HepG2 (cell line): Measurements from ENCODE around the gene CNTN5. TPM values are rescaled to one million over a fixed set of nuclear protein-coding genes. Genes with fewer than 3 reads are reported as not detected.

Experiments
- ATAC-seq: fragments of 200-7000 bp; cut with Tn5 transposase; 3 replicates; pipeline ENCODE4 v1.9.1; 2020; ENCODE audit warnings: mild to moderate bottlenecking, moderate library complexity
- BruUV-seq: library from RNA; stranded (reverse); fragments of 400-500 nt; replicated peaks from 2 replicates; lab custom pipeline; 2021; lab: Mats Ljungman, UMichigan
- CTCF ChIA-PET: fragments of 300-600 bp; formaldehyde crosslinking; extraction: SDS; loops from one replicate; lab custom pipeline; 2021; ENCODE audit warnings: low total read pairs, inconsistent platforms, low intra/inter-chr PET ratio; lab: Yijun Ruan, JAX
- POLR2A ChIA-PET: fragments of 350-600 bp; sonication (Branson Sonifier 250); formaldehyde crosslinking; loops from one replicate; lab custom pipeline; 2020; ENCODE audit warnings: antibody characterized with exemption, inconsistent platforms; lab: Yijun Ruan, JAX
- DNase-seq: peaks from one replicate; pipeline ENCODE4 v3.0.0-alpha.2; 2015; ENCODE audit warnings: low spot score
- FAIRE-seq: peaks from 3 replicates; lab custom pipeline; 2011; peaks lifted over from hg19 to GRCh38; lab: Jason Lieb, UNC
- H2AFZ ChIP-seq: one replicate; pipeline ENCODE4 v1.6.1; 2011; ENCODE audit warnings: low read length, inconsistent platforms
- H3K27ac ChIP-seq: fragments of 300-600 bp; 3 replicates; pipeline ENCODE4 v1.8.0; 2011; ENCODE audit warnings: mixed run types, mild to moderate bottlenecking, mixed read lengths, low read length, inconsistent platforms; ENCODE audit not compliant: insufficient read depth; ENCODE audit errors: extremely low read length
- H3K27me3 ChIP-seq, 2 experiments: fragments of 200-600 bp in 1 of 2; 2 replicates in 1 of 2; 3 replicates in 1 of 2; pipeline versions ENCODE4 v1.6.0 to v1.8.0; 2011; ENCODE audit warnings: low read length in 2 of 2, mild to moderate bottlenecking in 2 of 2, moderate library complexity in 2 of 2, inconsistent platforms in 1 of 2; ENCODE audit not compliant: insufficient read depth in 2 of 2, control insufficient read depth in 1 of 2
- H3K36me3 ChIP-seq, 2 experiments: fragments of 200-600 bp in 1 of 2; replicated peaks in 1 of 2; 2 replicates in 1 of 2; 3 replicates in 1 of 2; pipeline versions ENCODE4 v1.5.1 to v1.8.0; 2011; ENCODE audit warnings: low read length in 2 of 2, inconsistent platforms in 1 of 2; ENCODE audit not compliant: insufficient read depth in 2 of 2, control insufficient read depth in 1 of 2
- H3K4me1 ChIP-seq: 2 replicates; pipeline ENCODE4 v1.5.1; 2012; ENCODE audit warnings: low read length, inconsistent platforms; ENCODE audit not compliant: insufficient read depth
- H3K4me2 ChIP-seq: 2 replicates; pipeline ENCODE4 v1.6.0; 2011; ENCODE audit warnings: low read depth, low read length, inconsistent platforms
- H3K4me3 ChIP-seq, 3 experiments: fragments of 200-600 bp in 1 of 3; sonication (generic), shearing (Covaris generic) in 1 of 3; replicated peaks in 1 of 3; 2 replicates each; pipeline ENCODE4 v1.5.1; 2011 to 2016; ENCODE audit warnings: low read length in 3 of 3, inconsistent platforms in 2 of 3, low read depth in 2 of 3, mild to moderate bottlenecking in 2 of 3, control low read depth in 1 of 3, mixed read lengths in 1 of 3; ENCODE audit not compliant: insufficient read depth in 1 of 3
- H3K79me2 ChIP-seq: one replicate; pipeline ENCODE4 v1.6.1; 2011; ENCODE audit warnings: low read length, inconsistent platforms; ENCODE audit not compliant: insufficient read depth
- H3K9ac ChIP-seq: 2 replicates; pipeline ENCODE4 v1.6.0; 2011; ENCODE audit warnings: mild to moderate bottlenecking, low read depth, low read length, inconsistent platforms; ENCODE audit not compliant: insufficient read depth
- H3K9me3 ChIP-seq: 2 replicates; pipeline ENCODE4 v1.5.1; 2012; ENCODE audit warnings: mild to moderate bottlenecking, low read length
- H4K20me1 ChIP-seq: 2 replicates; pipeline ENCODE4 v1.6.0; 2011; ENCODE audit warnings: inconsistent platforms, mild to moderate bottlenecking, low read length, moderate library complexity; ENCODE audit not compliant: insufficient read depth
- ELF3 ChIP-seq: IDR thresholded peaks from 2 replicates; pipeline ENCODE4 v1.6.1; 2016; ENCODE audit warnings: missing genetic modification reagents, missing compliant biosample characterization
- FOXM1 ChIP-seq: sonication (generic); formaldehyde crosslinking; IDR thresholded peaks from 2 replicates; pipeline ENCODE4 v1.5.0; 2020; ENCODE audit warnings: missing genetic modification reagents
- HOMEZ ChIP-seq: IDR thresholded peaks from 2 replicates; pipeline ENCODE4 v1.6.1; 2016; ENCODE audit warnings: low read depth
- POLR2AphosphoS5 ChIP-seq: IDR thresholded peaks from 2 replicates; pipeline ENCODE4 v1.6.1; 2012; ENCODE audit warnings: low read depth, low read length
- RERE ChIP-seq: IDR thresholded peaks from 2 replicates; pipeline ENCODE4 v1.6.1; 2016; ENCODE audit warnings: low read depth, missing genetic modification reagents, missing compliant biosample characterization
- XBP1 ChIP-seq: sonication (generic); formaldehyde crosslinking; IDR thresholded peaks from 2 replicates; pipeline ENCODE4 v1.5.0; 2020; ENCODE audit warnings: missing genetic modification reagents
- ZBTB20 ChIP-seq: sonication (generic); formaldehyde crosslinking; IDR thresholded peaks from 2 replicates; pipeline ENCODE4 v1.8.1; 2023; ENCODE audit warnings: missing genetic modification reagents, low read depth, mild to moderate bottlenecking, borderline replicate concordance
- ZBTB7A ChIP-seq: sonication (generic); formaldehyde crosslinking; IDR thresholded peaks from 2 replicates; pipeline ENCODE4 v1.8.0; 2022; ENCODE audit warnings: mild to moderate bottlenecking, missing genetic modification reagents
- ZFP36L2 ChIP-seq: sonication (generic); formaldehyde crosslinking; IDR thresholded peaks from 2 replicates; pipeline ENCODE4 v1.4.0; 2020; ENCODE audit warnings: missing genetic modification reagents
- ZNF513 ChIP-seq: sonication (generic); formaldehyde crosslinking; conservative IDR thresholded peaks from 2 replicates; pipeline ENCODE4 v1.5.0; 2020; ENCODE audit warnings: missing genetic modification reagents
- WGBS: methylation state at CpG from one replicate; pipeline ENCODE4 v1.1.6; 2017; ENCODE audit warnings: low lambda C conversion rate; 5-methylcytosine and 5-hydroxymethylcytosine counted together
- in situ Hi-C: cut with HindIII; loops from 2 replicates; pipeline ENCODE4 v1.10.0; 2017; ENCODE audit warnings: low pct_unique_long_range_greater_than_20kb; ENCODE audit not compliant: extremely low pct_ligation_motif_present
- intact Hi-C: fragments of 100-400 bp; cut with micrococcal nuclease; formaldehyde crosslinking; loops from one replicate; pipeline ENCODE4 v1.10.0; 2022; ENCODE audit not compliant: unreplicated experiment
- polyA plus RNA-seq, 8 experiments: library from polyadenylated mRNA; depleted of rRNA in 3 of 8; stranded (reverse) in 7 of 8; unstranded in 1 of 8; fragments of >200 nt; fragmentation: Illumina TruSeq in 4 of 8; extraction: Trizol in 4 of 8; gene quantifications; 2 replicates each; pipeline versions ENCODE4 v1.2.1 to v1.2.3, GENCODE V29; 2011 to 2016; ENCODE audit warnings: low read depth in 4 of 8, missing spikeins in 1 of 8, mixed read lengths in 1 of 8; ENCODE audit not compliant: insufficient read depth in 1 of 8
- total RNA-seq, 5 experiments: library from RNA; depleted of rRNA; stranded (reverse); fragments of >200 nt; fragmentation: Illumina TruSeq; extraction: Trizol; gene quantifications; 2 replicates each; pipeline ENCODE4 v1.2.3, GENCODE V29; 2016; ENCODE audit warnings: low read depth in 1 of 5

CNTN5 gene
- total and polyA plus RNA-seq, 2 of the 13 experiments (the other 11 are each of a cell fraction or from before 2014, with no cell fraction given), result not detected

DNA sequence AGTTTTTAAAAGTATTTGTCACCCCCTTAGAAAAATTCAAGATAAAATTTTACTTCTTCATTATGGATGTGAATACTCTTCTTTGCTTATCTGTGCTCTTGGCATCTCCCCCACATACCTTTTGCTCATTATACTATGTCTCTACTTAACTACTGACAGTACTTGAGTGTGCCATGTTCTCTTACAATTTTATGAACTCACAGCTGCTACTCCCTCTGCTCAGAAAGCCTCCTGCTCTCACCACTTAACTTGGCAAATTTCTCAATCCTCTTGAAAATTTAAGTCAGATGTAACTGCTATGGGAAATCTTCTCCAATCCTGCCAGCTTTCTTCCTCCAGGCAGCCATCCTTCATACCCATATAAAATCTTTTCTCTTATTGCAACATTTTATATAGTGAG lies 163.4 kb downstream of the CNTN5 start (continued):
- no peak for TF ChIP-seq ZFP36L2

DNA sequence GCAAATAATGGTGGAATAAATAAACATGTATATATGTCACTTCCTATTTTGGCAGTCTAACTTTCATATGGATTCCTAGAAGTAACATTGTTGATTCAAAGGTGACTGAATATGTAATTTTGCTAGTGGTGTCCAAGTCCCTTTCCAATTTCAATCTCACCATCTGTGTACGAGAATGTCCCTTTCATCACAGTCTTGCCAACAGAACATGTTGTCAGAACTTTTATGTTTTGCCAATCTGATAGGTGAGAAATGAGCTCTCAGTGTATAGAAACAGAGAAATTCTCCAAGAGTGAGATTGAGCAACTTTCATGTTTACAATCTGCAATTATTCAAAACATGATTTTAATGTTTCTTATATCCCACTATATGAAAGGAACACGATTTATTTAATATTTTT lies 167.5 kb downstream of the CNTN5 start:
- intact Hi-C loops (no loop called here), in situ Hi-C loops (no loop called here)
- Histone ChIP-seq H2AFZ (no peak overlapping the region), H3K4me1 (no peaks in the 10 kb centered on the region), H3K27me3 (no peaks in the 10 kb centered on the region), H4K20me1 (no peaks in the 10 kb centered on the region), H3K4me2 (no peak overlapping the region), H3K36me3 (no peaks in the 10 kb centered on the region), H3K4me3 (no peak overlapping the region), H3K9ac (no peak overlapping the region), H3K27ac (no peak overlapping the region), H3K9me3 (no peaks in the 10 kb centered on the region), H3K79me2 (no peaks in the 10 kb centered on the region)
- ChIA-PET POLR2A (no interaction called here), CTCF (no interaction called here)
- WGBS, result under 1% methylated on average over 2 of the region's 2 CpGs
- no peak for ATAC-seq
- no TSS peak for BruUV-seq
- DNase-seq, result no peak
- no peak for FAIRE-seq
- TF ChIP-seq HOMEZ (CRISPR knock-in tag), result no peak
- no peak for TF ChIP-seq POLR2AphosphoS5
- TF ChIP-seq ELF3 (CRISPR knock-in tag), result no peak
- no peak for TF ChIP-seq RERE (CRISPR knock-in tag)
- no peak for TF ChIP-seq ZNF513 (CRISPR knock-in tag)
- TF ChIP-seq XBP1, result no peak
- no peak for TF ChIP-seq ZBTB7A
- TF ChIP-seq ZBTB20 (CRISPR knock-in tag), result no peak
- TF ChIP-seq FOXM1, result no peak
